Activated naive CD8-positive, alpha-beta T cell treated with anti-CD3 and anti-CD28 coated beads, Interleukin-2, amount 50 U/mL, for 24 hours (primary cell): ENCODE measurements around the gene ARMH4.

Source experiments
- ATAC-seq: fragments of 150-1000 bp; cut with Tn5 transposase; one replicate; pipeline ENCODE4 v1.10.0; 2021
- DNase-seq: peaks from one replicate; pipeline ENCODE4 v3.0.0; 2021
- H3K27ac Mint-ChIP-seq: one replicate; pipeline ENCODE4 v1.8.0; 2021; ENCODE audit warnings: mild to moderate bottlenecking, mixed read lengths
- H3K27me3 Mint-ChIP-seq: one replicate; pipeline ENCODE4 v1.8.0; 2021; ENCODE audit warnings: mixed read lengths
- H3K36me3 Mint-ChIP-seq: one replicate; pipeline ENCODE4 v1.8.0; 2021; ENCODE audit warnings: low read depth, mixed read lengths
- H3K4me1 Mint-ChIP-seq: one replicate; pipeline ENCODE4 v1.8.0; 2021; ENCODE audit warnings: mixed read lengths
- H3K4me3 Mint-ChIP-seq: one replicate; pipeline ENCODE4 v1.8.0; 2021; ENCODE audit warnings: mild to moderate bottlenecking, moderate library complexity, mixed read lengths
- H3K9me3 Mint-ChIP-seq: one replicate; pipeline ENCODE4 v1.8.0; 2021; ENCODE audit warnings: mixed read lengths

Gene ARMH4

GRCh38 chr14:57961786-57962060 is 190.3 kb downstream of the ARMH4 start:
- Mint-ChIP-seq H3K27me3 (peaks cover 12% of the 10 kb centered on the region), H3K4me1 (no peaks in the 10 kb centered on the region), H3K27ac (no peak overlapping the region), H3K36me3 (no peaks in the 10 kb centered on the region), H3K9me3 (no peaks in the 10 kb centered on the region), H3K4me3 (no peak overlapping the region)
- DNase-seq (no peak), ATAC-seq (no peak)

- ATAC-seq (no peak), DNase-seq (no peak)
- Mint-ChIP-seq H3K9me3 (no peaks in the 10 kb centered on the region), H3K4me1 (no peaks in the 10 kb centered on the region), H3K27me3 (peaks cover 12% of the 10 kb centered on the region), H3K4me3 (no peak overlapping the region), H3K36me3 (no peaks in the 10 kb centered on the region), H3K27ac (no peak overlapping the region)
These were observed 190.8 kb downstream of the ARMH4 start for GRCh38 chr14:57960946-57961785.

- H3K4me1 Mint-ChIP-seq, result no peaks in the 10 kb centered on the region
- no peaks in the 10 kb centered on the region for H3K27me3 Mint-ChIP-seq
- no peak overlapping the region for H3K27ac Mint-ChIP-seq
- no peak for ATAC-seq
- no peaks in the 10 kb centered on the region for H3K9me3 Mint-ChIP-seq
- no peaks in the 10 kb centered on the region for H3K36me3 Mint-ChIP-seq
- no peak for DNase-seq
- H3K4me3 Mint-ChIP-seq, result no peak overlapping the region
These were observed 194.6 kb downstream of the ARMH4 start for GRCh38 chr14:57957441-57957840.
